Spleen (tissue), 7 donors: ENCODE data around the gene IGSF6.
"Not testable (repeated sequence)": the region's sequence is repeated elsewhere in the genome, so short reads cannot be mapped to it uniquely, and the experiment has no call there.

ENCODE experiments used
- CTCF ChIP-seq, 11 experiments: fragments of 200-600 bp in 7 of 11; fragments of 450-650 bp in 4 of 11; sonication (generic) in 4 of 11; IDR thresholded peaks in 8 of 11; conservative IDR thresholded peaks in 3 of 11; 1 replicate in 7 of 11; 2 replicates in 4 of 11; pipeline versions ENCODE4 v1.4.0 to v1.8.0; 2016 to 2021; ENCODE audit warnings: antibody characterized with exemption in 11 of 11, inconsistent platforms in 4 of 11, mild to moderate bottlenecking in 1 of 11
- POLR2A ChIP-seq, 3 donors: fragments of 450-650 bp; IDR thresholded peaks; one replicate each; pipeline ENCODE4 v1.5.1; 2017; ENCODE audit warnings: antibody characterized with exemption in 3 of 3, mild to moderate bottlenecking in 1 of 3
- donor health status: DM: no; HTN: no; CAD: no; lungs with moderate emphysema.
- donor health status: DM: no; HTN: no; CAD: no.
- donor health status: DM: no; HTN: no; CAD: no.

GRCh38 chr16:21631951-21632575 lies 20.3 kb downstream of the IGSF6 start:
- TF ChIP-seq CTCF (IDR thresholded peaks at IDR 0.05 in 8 of 11, conservative IDR thresholded peaks at IDR 0.05 in 3 of 11); POLR2A (IDR thresholded peaks at IDR 0.05): not testable (repeated sequence)
